GM12891 (cell line): ENCODE results near the gene DISP1.
"Not testable (repeated sequence)": the region's sequence is repeated elsewhere in the genome, so short reads cannot be mapped to it uniquely, and the experiment has no call there.

Experiments used
- POLR2A ChIP-seq: IDR thresholded peaks from 2 replicates; pipeline ENCODE4 v1.6.1; 2011; ENCODE audit warnings: low read depth, low read length, control low read depth
- POLR2AphosphoS5 ChIP-seq: IDR thresholded peaks from 2 replicates; pipeline ENCODE4 v1.6.1; 2011; ENCODE audit warnings: low read depth, low read length, control low read depth
- SPI1 ChIP-seq: IDR thresholded peaks from 2 replicates; pipeline ENCODE4 v1.6.1; 2011; ENCODE audit warnings: low read depth, low read length, control low read depth

DNA sequence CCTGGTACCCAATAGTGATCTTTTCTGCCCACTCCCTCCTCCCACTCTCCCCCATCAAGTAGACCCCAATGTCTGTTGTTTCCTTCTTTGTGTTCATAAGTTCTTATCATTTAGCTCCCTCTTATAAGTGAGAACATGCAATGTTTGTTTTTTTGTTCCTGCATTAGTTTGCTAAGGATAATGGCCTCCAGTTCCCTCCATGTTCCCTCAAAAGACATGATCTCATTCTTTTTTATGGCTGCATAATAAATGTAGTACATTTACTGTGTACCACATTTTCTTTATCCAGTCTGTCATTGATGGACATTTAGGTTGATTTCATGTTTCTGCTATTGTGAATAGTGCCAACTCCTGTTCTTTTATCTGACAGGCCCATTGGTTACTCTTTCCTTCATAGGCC is 35.7 kb downstream of the DISP1 start:
- TF ChIP-seq SPI1, POLR2AphosphoS5, POLR2A: not testable (repeated sequence)
